PFSK-1 (cell line): Measurements from ENCODE around the gene TRIM9.

ENCODE experiments used
- FOXP2 ChIP-seq: optimal IDR thresholded peaks from 2 replicates; pipeline ENCODE3; 2011; ENCODE audit warnings: borderline replicate concordance, control low read depth, inconsistent platforms; ENCODE audit not compliant: insufficient read depth; ENCODE audit errors: extremely low read length, extremely low read depth
- POLR2AphosphoS5 ChIP-seq: IDR thresholded peaks from 2 replicates; pipeline ENCODE4 v1.6.1; 2012; ENCODE audit warnings: low read depth, mild to moderate bottlenecking, control low read depth, low read length, moderate library complexity
- SIN3A ChIP-seq: IDR thresholded peaks from 2 replicates; pipeline ENCODE4 v1.6.1; 2012; ENCODE audit warnings: mild to moderate bottlenecking, low read length, moderate library complexity, borderline replicate concordance; ENCODE audit not compliant: insufficient read depth
- TAF1 ChIP-seq: IDR thresholded peaks from 2 replicates; pipeline ENCODE4 v1.6.1; 2012; ENCODE audit warnings: low read length, control low read depth, borderline replicate concordance; ENCODE audit not compliant: insufficient read depth
- TF ChIP-seq, protein P1 (sequence below), 2 experiments: IDR thresholded peaks; 2 replicates each; pipeline versions ENCODE4 v1.6.1 to v1.8.0; 2011 to 2012; ENCODE audit warnings: low read depth in 2 of 2, low read length in 2 of 2, control low read depth in 1 of 2, inconsistent platforms in 1 of 2, mild to moderate bottlenecking in 1 of 2, moderate library complexity in 1 of 2; ENCODE audit not compliant: insufficient read depth in 1 of 2

Gene TRIM9

DNA sequence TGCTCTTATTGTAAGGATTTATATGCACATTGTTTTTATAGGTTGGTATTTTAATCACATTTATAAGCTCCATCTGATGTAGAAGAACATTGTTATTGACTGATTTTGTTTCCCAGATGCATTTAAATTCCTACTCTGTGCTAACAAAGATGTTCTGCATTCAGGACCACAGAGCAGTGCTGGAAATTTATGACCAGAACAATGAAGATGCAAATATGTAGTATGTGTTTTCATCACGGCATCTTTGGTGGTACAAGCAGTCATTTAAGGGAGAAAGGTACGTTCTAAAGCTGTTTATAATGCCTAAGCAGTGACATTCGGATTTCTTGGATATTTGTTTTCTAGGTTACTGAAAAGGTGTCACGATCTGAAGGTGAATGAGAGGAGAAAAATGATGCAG lies 66.5 kb downstream of the TRIM9 start:
- TF ChIP-seq SIN3A: no peak
- TF ChIP-seq POLR2AphosphoS5: no peak
- TF ChIP-seq, protein P1, sequence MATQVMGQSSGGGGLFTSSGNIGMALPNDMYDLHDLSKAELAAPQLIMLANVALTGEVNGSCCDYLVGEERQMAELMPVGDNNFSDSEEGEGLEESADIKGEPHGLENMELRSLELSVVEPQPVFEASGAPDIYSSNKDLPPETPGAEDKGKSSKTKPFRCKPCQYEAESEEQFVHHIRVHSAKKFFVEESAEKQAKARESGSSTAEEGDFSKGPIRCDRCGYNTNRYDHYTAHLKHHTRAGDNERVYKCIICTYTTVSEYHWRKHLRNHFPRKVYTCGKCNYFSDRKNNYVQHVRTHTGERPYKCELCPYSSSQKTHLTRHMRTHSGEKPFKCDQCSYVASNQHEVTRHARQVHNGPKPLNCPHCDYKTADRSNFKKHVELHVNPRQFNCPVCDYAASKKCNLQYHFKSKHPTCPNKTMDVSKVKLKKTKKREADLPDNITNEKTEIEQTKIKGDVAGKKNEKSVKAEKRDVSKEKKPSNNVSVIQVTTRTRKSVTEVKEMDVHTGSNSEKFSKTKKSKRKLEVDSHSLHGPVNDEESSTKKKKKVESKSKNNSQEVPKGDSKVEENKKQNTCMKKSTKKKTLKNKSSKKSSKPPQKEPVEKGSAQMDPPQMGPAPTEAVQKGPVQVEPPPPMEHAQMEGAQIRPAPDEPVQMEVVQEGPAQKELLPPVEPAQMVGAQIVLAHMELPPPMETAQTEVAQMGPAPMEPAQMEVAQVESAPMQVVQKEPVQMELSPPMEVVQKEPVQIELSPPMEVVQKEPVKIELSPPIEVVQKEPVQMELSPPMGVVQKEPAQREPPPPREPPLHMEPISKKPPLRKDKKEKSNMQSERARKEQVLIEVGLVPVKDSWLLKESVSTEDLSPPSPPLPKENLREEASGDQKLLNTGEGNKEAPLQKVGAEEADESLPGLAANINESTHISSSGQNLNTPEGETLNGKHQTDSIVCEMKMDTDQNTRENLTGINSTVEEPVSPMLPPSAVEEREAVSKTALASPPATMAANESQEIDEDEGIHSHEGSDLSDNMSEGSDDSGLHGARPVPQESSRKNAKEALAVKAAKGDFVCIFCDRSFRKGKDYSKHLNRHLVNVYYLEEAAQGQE (IDR thresholded peaks at IDR 0.05; ENCODE audit: insufficient read depth in 1 of 2, low read depth in 2 of 2, low read length in 2 of 2): no peak
- no peak for TF ChIP-seq FOXP2
- TF ChIP-seq TAF1: no peak

- TF ChIP-seq FOXP2 (no peak), SIN3A (no peak), TAF1 (no peak), POLR2AphosphoS5 (no peak)
- TF ChIP-seq, protein P1 (IDR thresholded peaks at IDR 0.05; ENCODE audit: insufficient read depth in 1 of 2, low read depth in 2 of 2, low read length in 2 of 2): no peak
These were observed 70.5 kb downstream of the TRIM9 start for GRCh38 chr14:51024377-51024776.

GRCh38 chr14:51023964-51024363 lies 70.9 kb downstream of the TRIM9 start:
- TF ChIP-seq, protein P1 (IDR thresholded peaks at IDR 0.05; ENCODE audit: insufficient read depth in 1 of 2, low read depth in 2 of 2, low read length in 2 of 2): no peak

DNA sequence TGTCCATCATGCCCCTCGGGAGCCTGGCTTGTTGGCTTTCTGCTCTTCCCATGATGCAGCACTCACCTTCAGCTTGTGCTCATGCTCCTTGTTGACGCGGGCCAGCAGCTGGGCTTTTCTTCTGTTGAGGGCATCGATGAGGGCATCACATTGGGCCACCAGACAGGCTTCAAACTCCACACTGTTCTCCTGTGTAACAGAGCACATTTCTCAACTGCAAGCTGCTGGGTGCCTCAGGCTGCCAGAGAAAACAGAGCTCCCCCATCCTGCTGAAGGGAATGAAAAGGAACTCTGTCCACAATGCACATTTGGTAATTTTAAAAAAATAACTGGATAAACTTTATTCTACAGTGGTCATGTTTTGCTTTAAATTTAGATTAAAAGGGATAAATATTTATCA lies 72.1 kb downstream of the TRIM9 start:
- no peak for TF ChIP-seq TAF1

GRCh38 chr14:51020024-51020710 lies 74.7 kb downstream of the TRIM9 start:
- no peak for TF ChIP-seq FOXP2
- TF ChIP-seq, protein P1 (IDR thresholded peaks at IDR 0.05; ENCODE audit: insufficient read depth in 1 of 2, low read depth in 2 of 2, low read length in 2 of 2): no peak
- TF ChIP-seq SIN3A: no peak
- no peak for TF ChIP-seq TAF1
- TF ChIP-seq POLR2AphosphoS5: no peak
